PFSK-1 (cell line): ENCODE measurements around the gene PTPN7.

Experiments
- FOXP2 ChIP-seq: optimal IDR thresholded peaks from 2 replicates; pipeline ENCODE3; 2011; ENCODE audit warnings: borderline replicate concordance, control low read depth, inconsistent platforms; ENCODE audit not compliant: insufficient read depth; ENCODE audit errors: extremely low read length, extremely low read depth
- POLR2AphosphoS5 ChIP-seq: IDR thresholded peaks from 2 replicates; pipeline ENCODE4 v1.6.1; 2012; ENCODE audit warnings: low read depth, mild to moderate bottlenecking, control low read depth, low read length, moderate library complexity
- REST ChIP-seq, 2 experiments: IDR thresholded peaks; 2 replicates each; pipeline versions ENCODE4 v1.6.1 to v1.8.0; 2011 to 2012; ENCODE audit warnings: low read depth in 2 of 2, low read length in 2 of 2, control low read depth in 1 of 2, inconsistent platforms in 1 of 2, mild to moderate bottlenecking in 1 of 2, moderate library complexity in 1 of 2; ENCODE audit not compliant: insufficient read depth in 1 of 2
- SIN3A ChIP-seq: IDR thresholded peaks from 2 replicates; pipeline ENCODE4 v1.6.1; 2012; ENCODE audit warnings: mild to moderate bottlenecking, low read length, moderate library complexity, borderline replicate concordance; ENCODE audit not compliant: insufficient read depth
- TAF1 ChIP-seq: IDR thresholded peaks from 2 replicates; pipeline ENCODE4 v1.6.1; 2012; ENCODE audit warnings: low read length, control low read depth, borderline replicate concordance; ENCODE audit not compliant: insufficient read depth

GRCh38 chr1:202149566-202149965, 10.8 kb downstream of the PTPN7 start:
- no peak for TF ChIP-seq TAF1
- no peak for TF ChIP-seq FOXP2
- TF ChIP-seq REST (IDR thresholded peaks at IDR 0.05; ENCODE audit: insufficient read depth in 1 of 2, low read depth in 2 of 2, low read length in 2 of 2) = no peak
- TF ChIP-seq POLR2AphosphoS5 = no peak
- TF ChIP-seq SIN3A = no peak
